DMS53 (cell line): ENCODE measurements around the gene AP3S2.
"Not testable (repeated sequence)": the region's sequence is repeated elsewhere in the genome, so short reads cannot be mapped to it uniquely, and the experiment has no call there.

Source experiments
- DNase-seq: peaks from one replicate; lab custom pipeline; 2025; lab: John Stamatoyannopoulos, UW

The AP3S2 gene

GRCh38 chr15:89834465-89835175 is 59.2 kb downstream of the AP3S2 start:
- not testable (repeated sequence) for DNase-seq

GRCh38 chr15:89833966-89834365 is 59.8 kb downstream of the AP3S2 start:
- DNase-seq, result no peak

- no peak for DNase-seq
Measured at GRCh38 chr15:89830639-89831038, 63.2 kb downstream of the AP3S2 start.

GRCh38 chr15:89829616-89830440 is 64.0 kb downstream of the AP3S2 start:
- DNase-seq, result no peak

- DNase-seq, result no peak
Measured at GRCh38 chr15:89829161-89829560, 64.6 kb downstream of the AP3S2 start.

- no peak for DNase-seq
Measured at GRCh38 chr15:89828281-89829145, 65.3 kb downstream of the AP3S2 start.

- no peak for DNase-seq
Measured at GRCh38 chr15:89827829-89828228, 66.0 kb downstream of the AP3S2 start.

GRCh38 chr15:89826671-89827655 is 66.8 kb downstream of the AP3S2 start:
- no peak for DNase-seq

- DNase-seq, result no peak
Measured at GRCh38 chr15:89825271-89825940, 68.4 kb downstream of the AP3S2 start.

- DNase-seq, result no peak
Measured at GRCh38 chr15:89824607-89824867, 69.3 kb downstream of the AP3S2 start.

- DNase-seq, result no peak
Measured at GRCh38 chr15:89823836-89824606, 69.8 kb downstream of the AP3S2 start.

- no peak for DNase-seq
Measured at GRCh38 chr15:89822951-89823711, 70.7 kb downstream of the AP3S2 start.

- no peak for DNase-seq
Measured at GRCh38 chr15:89822611-89822950, 71.2 kb downstream of the AP3S2 start.

GRCh38 chr15:89822026-89822425 is 71.8 kb downstream of the AP3S2 start:
- DNase-seq, result no peak

GRCh38 chr15:89820666-89821611 is 72.9 kb downstream of the AP3S2 start:
- DNase-seq, result no peak

- no peak for DNase-seq
Measured at GRCh38 chr15:89818287-89818686, 75.5 kb downstream of the AP3S2 start.

GRCh38 chr15:89817701-89818280 is 76.0 kb downstream of the AP3S2 start:
- DNase-seq, result no peak

GRCh38 chr15:89815769-89816168 is 78.0 kb downstream of the AP3S2 start:
- DNase-seq, result no peak
